HFF-Myc (cell line): ENCODE data around the gene RAD50.

Experiments
- DNase-seq: peaks from one replicate; pipeline ENCODE4 v3.0.0-alpha.2; 2011; ENCODE audit warnings: low read depth; ENCODE audit errors: extremely low read depth
- H3K4me3 ChIP-seq: replicated peaks from 2 replicates; pipeline ENCODE4 v1.5.1; 2011; ENCODE audit warnings: low read depth, mild to moderate bottlenecking, control low read depth, low read length
- CTCF ChIP-seq: IDR thresholded peaks from 2 replicates; pipeline ENCODE4 v1.5.1; 2012; ENCODE audit warnings: mild to moderate bottlenecking, low read depth, low read length, control low read depth; ENCODE audit errors: missing control alignments

RAD50 gene

DNA sequence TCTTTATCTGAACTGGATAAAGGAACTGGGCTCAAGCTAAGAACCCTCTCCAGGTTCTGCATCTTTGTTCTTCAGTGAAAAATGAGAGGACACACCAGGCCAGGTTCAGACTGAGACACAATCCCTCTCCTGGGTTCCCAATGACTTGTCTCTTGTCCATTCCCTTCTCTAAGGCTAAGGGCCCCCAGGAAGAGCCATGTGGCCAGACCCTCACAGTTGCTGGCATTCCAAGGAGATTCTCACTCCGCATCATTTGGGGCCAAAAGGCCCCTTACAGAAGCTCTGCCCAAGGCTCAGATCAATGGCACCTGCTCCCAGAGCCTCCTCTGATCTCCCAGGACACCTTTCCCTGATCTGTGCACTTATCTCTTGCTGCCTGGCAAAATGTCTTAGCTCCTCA lies 122.0 kb downstream of the RAD50 start:
- H3K4me3 ChIP-seq, result no peak overlapping the region
- DNase-seq, result no peak
- no peak for TF ChIP-seq CTCF

- no peak for TF ChIP-seq CTCF
- H3K4me3 ChIP-seq, result no peak overlapping the region
- DNase-seq, result no peak
These were observed 122.4 kb downstream of the RAD50 start for GRCh38 chr5:132679166-132679565.

GRCh38 chr5:132679717-132680380 lies 123.1 kb downstream of the RAD50 start:
- DNase-seq, result no peak
- H3K4me3 ChIP-seq, result no peak overlapping the region
- TF ChIP-seq CTCF, result no peak

DNA sequence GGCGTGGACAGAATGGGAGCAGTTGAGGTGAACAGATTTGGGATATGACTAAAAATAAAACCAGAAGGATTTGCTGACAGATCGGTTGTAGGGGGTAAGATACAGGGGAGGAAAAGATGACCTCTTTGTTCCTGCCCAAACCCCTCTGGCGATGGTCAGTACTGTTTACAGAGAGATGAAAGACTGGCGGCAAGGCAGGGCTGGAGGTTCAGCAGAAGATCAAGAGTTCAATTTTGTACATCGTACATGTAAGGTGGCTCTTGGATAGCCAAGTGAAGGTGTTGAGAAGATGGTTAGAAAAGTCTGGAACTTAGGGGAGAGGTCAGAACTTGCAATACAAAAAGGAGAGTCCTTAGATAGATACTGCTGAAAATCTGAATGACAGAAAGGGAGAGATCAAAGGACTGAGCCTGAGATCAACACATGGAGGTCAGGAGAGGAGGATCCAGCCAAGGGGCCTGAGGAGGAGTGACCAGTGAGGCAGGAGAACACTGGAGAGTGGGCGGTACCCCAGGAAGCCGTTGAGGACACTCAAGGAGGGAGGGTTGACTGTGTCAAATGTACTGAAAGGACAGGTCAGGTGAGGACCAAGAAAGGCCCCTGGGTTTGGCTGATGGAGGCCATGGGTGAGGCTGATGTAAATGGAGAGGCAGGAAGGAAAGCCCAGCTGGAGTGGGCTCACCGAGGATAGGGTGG lies 124.2 kb downstream of the RAD50 start:
- TF ChIP-seq CTCF, result no peak
- no peak for DNase-seq
- no peak overlapping the region for H3K4me3 ChIP-seq

DNA sequence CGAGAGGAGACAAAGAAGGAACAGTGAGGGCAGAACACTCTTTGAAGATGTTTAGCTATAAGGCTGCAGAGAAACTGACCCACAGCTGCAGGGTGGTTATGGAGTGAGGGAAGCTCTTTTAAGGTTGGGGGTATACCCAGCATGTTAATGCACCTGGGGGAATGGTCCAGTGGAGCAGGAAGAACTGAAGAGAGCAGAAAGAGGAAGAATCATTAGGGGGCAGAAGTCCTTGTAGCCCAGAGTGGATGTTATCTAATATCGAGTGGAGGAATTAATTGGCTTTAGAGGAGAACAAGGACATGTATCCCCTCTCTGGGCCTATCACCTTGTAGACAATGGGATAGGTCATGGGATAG lies 124.7 kb downstream of the RAD50 start:
- TF ChIP-seq CTCF, result no peak
- DNase-seq, result no peak
- no peak overlapping the region for H3K4me3 ChIP-seq

DNA sequence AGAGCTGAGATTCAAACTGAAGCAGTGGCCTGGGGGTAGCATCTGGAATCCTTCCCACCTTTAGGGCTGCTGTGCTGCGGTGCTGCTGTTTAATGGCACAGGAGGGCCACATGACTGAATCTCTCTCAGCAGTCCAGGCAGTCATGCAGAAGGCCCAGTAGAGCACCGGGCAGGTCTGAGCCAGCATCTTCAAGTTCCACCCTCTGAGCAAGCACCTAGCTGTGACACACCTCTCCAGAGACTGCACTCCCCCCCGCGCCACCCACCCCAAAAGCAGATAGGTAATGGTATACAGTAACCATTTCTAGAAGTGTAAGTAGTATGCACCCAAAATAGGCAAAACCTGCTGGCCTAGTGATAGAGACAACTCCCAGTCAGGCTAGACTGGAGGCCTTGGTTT lies 125.2 kb downstream of the RAD50 start:
- no peak for DNase-seq
- no peak for TF ChIP-seq CTCF
- H3K4me3 ChIP-seq, result no peak overlapping the region
